ENCODE data around the gene BLM. TPM values are rescaled to one million over a fixed set of nuclear protein-coding genes. Genes with fewer than 3 reads are reported as not detected.

BLM gene
- total RNA-seq, 3 donors from 2014 or later = 0.33 to 7.4 (median 2.2) TPM

- no peak for TF ChIP-seq CTCF (IDR thresholded peaks at IDR 0.05)
- no peak for TF ChIP-seq POLR2A (IDR thresholded peaks at IDR 0.05)
- TF ChIP-seq POLR2AphosphoS5 (IDR thresholded peaks at IDR 0.05) = no peak
- Histone ChIP-seq H3K4me3 (no peak overlapping the region), H3K9me3 (peaks cover 0 to 8% of the 10 kb centered on the region in 2 donors), H3K4me1 (no peaks in the 10 kb centered on the region), H3K27ac (no peak overlapping the region), H3K36me3 (no peaks in the 10 kb centered on the region), H3K27me3 (no peaks in the 10 kb centered on the region)
- intact Hi-C loops (cut with DNase I; ENCODE audit: low total_unique reads) = no loop called here
- no peak for DNase-seq (ENCODE audit: low spot score in 2 of 2)
Observed at GRCh38 chr15:90701880-90702630, 15.1 kb upstream of the BLM start.

GRCh38 chr15:90703455-90703854 is 13.7 kb upstream of the BLM start:
- Histone ChIP-seq H3K27me3 (no peaks in the 10 kb centered on the region), H3K36me3 (no peaks in the 10 kb centered on the region), H3K27ac (no peak overlapping the region), H3K4me3 (no peak overlapping the region), H3K9me3 (peaks cover 0 to 8% of the 10 kb centered on the region in 2 donors), H3K4me1 (no peaks in the 10 kb centered on the region)
- intact Hi-C loops (cut with DNase I; ENCODE audit: low total_unique reads) = no loop called here
- TF ChIP-seq CTCF (IDR thresholded peaks at IDR 0.05) (no peak), POLR2A (IDR thresholded peaks at IDR 0.05) (no peak), POLR2AphosphoS5 (IDR thresholded peaks at IDR 0.05) (no peak)
- no peak for DNase-seq (ENCODE audit: low spot score in 2 of 2)

GRCh38 chr15:90705212-90705611 is 11.9 kb upstream of the BLM start:
- H3K27me3 ChIP-seq = no peaks in the 10 kb centered on the region
- no peak for DNase-seq (ENCODE audit: low spot score in 2 of 2)
- H3K9me3 ChIP-seq = peaks cover 0 to 8% of the 10 kb centered on the region in 2 donors
- intact Hi-C loops (cut with DNase I; ENCODE audit: low total_unique reads) = no loop called here
- H3K36me3 ChIP-seq = no peaks in the 10 kb centered on the region
- H3K4me1 ChIP-seq = no peaks in the 10 kb centered on the region
- no peak overlapping the region for H3K27ac ChIP-seq
- no peak overlapping the region for H3K4me3 ChIP-seq
- TF ChIP-seq POLR2AphosphoS5 (IDR thresholded peaks at IDR 0.05) = no peak
- TF ChIP-seq POLR2A (IDR thresholded peaks at IDR 0.05) = no peak
- TF ChIP-seq CTCF (IDR thresholded peaks at IDR 0.05) = no peak

- Histone ChIP-seq H3K27ac (no peak overlapping the region), H3K9me3 (peaks cover 0 to 8% of the 10 kb centered on the region in 2 donors), H3K4me3 (no peak overlapping the region), H3K4me1 (no peaks in the 10 kb centered on the region), H3K36me3 (no peaks in the 10 kb centered on the region), H3K27me3 (no peaks in the 10 kb centered on the region)
- TF ChIP-seq POLR2A (IDR thresholded peaks at IDR 0.05) = no peak
- intact Hi-C loops (cut with DNase I; ENCODE audit: low total_unique reads) = no loop called here
- DNase-seq (ENCODE audit: low spot score in 2 of 2) = no peak
Observed at GRCh38 chr15:90706394-90707327, 10.5 kb upstream of the BLM start.

- no peaks in the 10 kb centered on the region for H3K4me1 ChIP-seq
- no peak overlapping the region for H3K27ac ChIP-seq
- H3K27me3 ChIP-seq = no peaks in the 10 kb centered on the region
- H3K4me3 ChIP-seq = no peak overlapping the region
- DNase-seq (ENCODE audit: low spot score in 2 of 2) = no peak
- no peak for TF ChIP-seq CTCF (IDR thresholded peaks at IDR 0.05)
- H3K9me3 ChIP-seq = peaks cover 0 to 8% of the 10 kb centered on the region in 2 donors
- intact Hi-C loops (cut with DNase I; ENCODE audit: low total_unique reads) = no loop called here
- no peaks in the 10 kb centered on the region for H3K36me3 ChIP-seq
Observed at GRCh38 chr15:90707489-90707888, 9.7 kb upstream of the BLM start.

Measured in breast epithelium (tissue), 4 donors.